ENCODE results near the gene MYO1G. TPM values are rescaled to one million over a fixed set of nuclear protein-coding genes. Genes with fewer than 3 reads are reported as not detected.

The MYO1G gene
- total and polyA plus RNA-seq, 10 of the 15 experiments (the other 5 are each of a cell fraction or from before 2014, with no cell fraction given): 1.8 to 232 (median 134) TPM

DNA sequence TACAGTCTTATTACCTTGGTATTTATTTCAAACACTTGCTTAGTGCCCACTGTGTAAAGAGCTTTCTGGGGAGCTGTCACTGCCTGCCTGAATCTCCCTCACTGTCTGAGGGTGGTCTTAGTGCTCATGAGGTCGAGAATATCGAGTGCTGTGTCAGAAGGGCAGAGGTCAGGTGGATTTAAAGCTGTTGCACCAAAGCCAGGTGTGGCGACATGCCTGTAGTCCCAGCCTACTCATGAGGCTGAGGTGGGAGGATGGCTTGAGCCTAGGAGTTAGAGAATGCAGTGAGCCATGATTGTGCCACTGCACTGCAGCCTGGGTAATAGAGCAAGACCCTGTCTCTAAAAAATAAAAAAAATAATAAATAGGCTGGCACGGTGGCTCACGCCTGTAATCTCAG is 42.1 kb upstream of the MYO1G start:
- SMC1A ChIA-PET (ENCODE audit: uncharacterized antibody, unreplicated experiment): interaction anchor here (1.3 to 5.3 kb wide), 5 partner anchors 13 to 116 kb away, joined by 5 to 55 read pairs (median 7); no protein-coding TSS in a partner anchor

More for the DNA sequence above, 42.1 kb upstream of the MYO1G start:
- H3K9ac ChIP-seq (ENCODE audit: control insufficient read depth, insufficient read depth, low read length): no peak overlapping the region
- DNase-seq (ENCODE audit: low read depth, low spot score) (no peak), FAIRE-seq (no peak), ATAC-seq (peak; percentile 18; the same call in 2 of the 3 replicates)
- no peak overlapping the region for H3K4me3 ChIP-seq
- ChIA-PET CTCF (interaction anchor here (1.3 to 2.3 kb wide), 3 partner anchors 13 to 47 kb away, joined by 6 to 8 read pairs (median 7); no protein-coding TSS in a partner anchor), POLR2A (interaction anchor here (0.5 to 12.6 kb wide), 7 partner anchors 11 to 60 kb away, joined by 3 to 177 read pairs (median 6); partner anchors contain the start of genes CCM2 and MYO1G), RAD21 (ENCODE audit: unreplicated experiment) (interaction anchor here (0.9 to 2.2 kb wide), 4 partner anchors 13 to 50 kb away, joined by 3 to 15 read pairs (median 4); partner anchors contain the start of gene MYO1G)
- no peaks in the 10 kb centered on the region for H3K27me3 ChIP-seq (replicated peaks in 1 of 2; ENCODE audit: control insufficient read depth in 2 of 2, insufficient read depth in 2 of 2, low read length in 1 of 2)
- H4K20me1 ChIP-seq (ENCODE audit: control insufficient read depth, insufficient read depth): no peaks in the 10 kb centered on the region
- BruUV-seq (replicated peaks): no TSS peak
- H2AFZ ChIP-seq (ENCODE audit: control insufficient read depth, low read depth, low read length): no peak overlapping the region
- peak overlapping the region; percentile 30; the same call in 1 of the 2 replicates for H3K27ac ChIP-seq (ENCODE audit: control insufficient read depth, insufficient read depth)
- in situ Hi-C loops (cut with MboI) (no loop called here), intact Hi-C loops (cut with micrococcal nuclease; ENCODE audit: unreplicated experiment) (loop anchor here (10.0 kb wide), 1 partner anchor 386 kb away; no protein-coding TSS in a partner anchor)
- peaks cover 16% of the 10 kb centered on the region for H3K4me1 ChIP-seq (ENCODE audit: control insufficient read depth, insufficient read depth, low read length)
- H3K9me3 ChIP-seq (replicated peaks; ENCODE audit: control insufficient read depth, insufficient read depth, low read length): no peaks in the 10 kb centered on the region; the same call in 2 of the 3 replicates
- H3K36me3 ChIP-seq (ENCODE audit: control insufficient read depth in 2 of 2, insufficient read depth in 2 of 2, low read length in 1 of 2): no peaks in the 10 kb centered on the region; a peak in 1 of 4 replicates
- TF ChIP-seq TCF12 (IDR thresholded peaks at IDR 0.05; ENCODE audit: low read depth, low read length) (no peak), NR2F1 (conservative IDR thresholded peaks at IDR 0.05) (peak; percentile 38; the same call in 1 of the 2 replicates), EP300 (IDR thresholded peaks at IDR 0.05; ENCODE audit: borderline replicate concordance in 1 of 2, control insufficient read depth in 1 of 2, low read depth in 2 of 2, low read length in 2 of 2) (no peak)
- TF ChIP-seq, protein P1, sequence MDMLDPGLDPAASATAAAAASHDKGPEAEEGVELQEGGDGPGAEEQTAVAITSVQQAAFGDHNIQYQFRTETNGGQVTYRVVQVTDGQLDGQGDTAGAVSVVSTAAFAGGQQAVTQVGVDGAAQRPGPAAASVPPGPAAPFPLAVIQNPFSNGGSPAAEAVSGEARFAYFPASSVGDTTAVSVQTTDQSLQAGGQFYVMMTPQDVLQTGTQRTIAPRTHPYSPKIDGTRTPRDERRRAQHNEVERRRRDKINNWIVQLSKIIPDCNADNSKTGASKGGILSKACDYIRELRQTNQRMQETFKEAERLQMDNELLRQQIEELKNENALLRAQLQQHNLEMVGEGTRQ (IDR thresholded peaks at IDR 0.05; ENCODE audit: borderline replicate concordance, low read depth, low read length): no peak
- TF ChIP-seq, protein P2, sequence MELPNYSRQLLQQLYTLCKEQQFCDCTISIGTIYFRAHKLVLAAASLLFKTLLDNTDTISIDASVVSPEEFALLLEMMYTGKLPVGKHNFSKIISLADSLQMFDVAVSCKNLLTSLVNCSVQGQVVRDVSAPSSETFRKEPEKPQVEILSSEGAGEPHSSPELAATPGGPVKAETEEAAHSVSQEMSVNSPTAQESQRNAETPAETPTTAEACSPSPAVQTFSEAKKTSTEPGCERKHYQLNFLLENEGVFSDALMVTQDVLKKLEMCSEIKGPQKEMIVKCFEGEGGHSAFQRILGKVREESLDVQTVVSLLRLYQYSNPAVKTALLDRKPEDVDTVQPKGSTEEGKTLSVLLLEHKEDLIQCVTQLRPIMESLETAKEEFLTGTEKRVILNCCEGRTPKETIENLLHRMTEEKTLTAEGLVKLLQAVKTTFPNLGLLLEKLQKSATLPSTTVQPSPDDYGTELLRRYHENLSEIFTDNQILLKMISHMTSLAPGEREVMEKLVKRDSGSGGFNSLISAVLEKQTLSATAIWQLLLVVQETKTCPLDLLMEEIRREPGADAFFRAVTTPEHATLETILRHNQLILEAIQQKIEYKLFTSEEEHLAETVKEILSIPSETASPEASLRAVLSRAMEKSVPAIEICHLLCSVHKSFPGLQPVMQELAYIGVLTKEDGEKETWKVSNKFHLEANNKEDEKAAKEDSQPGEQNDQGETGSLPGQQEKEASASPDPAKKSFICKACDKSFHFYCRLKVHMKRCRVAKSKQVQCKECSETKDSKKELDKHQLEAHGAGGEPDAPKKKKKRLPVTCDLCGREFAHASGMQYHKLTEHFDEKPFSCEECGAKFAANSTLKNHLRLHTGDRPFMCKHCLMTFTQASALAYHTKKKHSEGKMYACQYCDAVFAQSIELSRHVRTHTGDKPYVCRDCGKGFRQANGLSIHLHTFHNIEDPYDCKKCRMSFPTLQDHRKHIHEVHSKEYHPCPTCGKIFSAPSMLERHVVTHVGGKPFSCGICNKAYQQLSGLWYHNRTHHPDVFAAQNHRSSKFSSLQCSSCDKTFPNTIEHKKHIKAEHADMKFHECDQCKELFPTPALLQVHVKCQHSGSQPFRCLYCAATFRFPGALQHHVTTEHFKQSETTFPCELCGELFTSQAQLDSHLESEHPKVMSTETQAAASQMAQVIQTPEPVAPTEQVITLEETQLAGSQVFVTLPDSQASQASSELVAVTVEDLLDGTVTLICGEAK (IDR thresholded peaks at IDR 0.05; ENCODE audit: borderline replicate concordance): peak; percentile 19; the same call in 1 of the 2 replicates
- WGBS (ENCODE audit: insufficient coverage, insufficient replicate concordance, low lambda C conversion rate, missing lambda C conversion rate): 68% methylated on average over 5 of the region's 5 CpGs
- H3K4me2 ChIP-seq (ENCODE audit: control insufficient read depth, insufficient read depth): peak overlapping the region; percentile 38; the same call in 1 of the 2 replicates
- H3K79me2 ChIP-seq (ENCODE audit: control insufficient read depth, insufficient read depth, low read length): peaks cover 27% of the 10 kb centered on the region

All from GM12878 (cell line).